Mesangial cell (primary cell): ENCODE results near the gene HEATR5B. TPM values are rescaled to one million over a fixed set of nuclear protein-coding genes. Genes with fewer than 3 reads are reported as not detected.

ENCODE experiments used
- total RNA-seq: library from RNA; depleted of rRNA; stranded (reverse); fragments of >200 nt; gene quantifications from 2 replicates; pipeline ENCODE4 v1.2.3, GENCODE V29; 2015

HEATR5B gene
- total RNA-seq = 5.7 and 11.3 TPM in 2 replicates

GRCh38 chr2:37083873-37084794 is at the start of gene HEATR5B, which contains the start of gene GPATCH11:
Gene HEATR5B (minus strand): TSS chr2:37084372. CDS start chr2:37083414, 958 bp downstream.
Gene GPATCH11 (plus strand): TSS chr2:37084518. CDS start chr2:37088382, 3,864 bp downstream.

GRCh38 chr2:36966370-36967235 is 117.6 kb downstream of the HEATR5B start, which contains the start of gene STRN:
Gene STRN (minus strand): TSS chr2:36966536. CDS start chr2:36966463, 73 bp downstream.

Other genes starting within 250 kb of the HEATR5B start
- 8.9 and 9.6 TPM in 2 replicates for gene STRN, start 117.8 kb downstream of the HEATR5B start, total RNA-seq
- gene GPATCH11, start 146 bp upstream of the HEATR5B start, total RNA-seq = 1.9 and 4.1 TPM in 2 replicates
- 9.9 and 13.5 TPM in 2 replicates for gene EIF2AK2, start 72.6 kb upstream of the HEATR5B start, total RNA-seq
- not detected in 2 replicates for gene SULT6B1, start 104.3 kb upstream of the HEATR5B start, total RNA-seq
- gene CEBPZOS, start 112.1 kb upstream of the HEATR5B start, total RNA-seq = 12.5 and 20.2 TPM in 2 replicates
- gene CEBPZ, start 147.2 kb upstream of the HEATR5B start, total RNA-seq = 11.8 and 17.1 TPM in 2 replicates
- 8.6 and 11.4 TPM in 2 replicates for gene NDUFAF7, start 147.3 kb upstream of the HEATR5B start, total RNA-seq
- gene PRKD3, start 240.5 kb upstream of the HEATR5B start, total RNA-seq = 26.4 and 36.0 TPM in 2 replicates